ENCODE data around the gene RPH3AL.
"Not testable (repeated sequence)": the region's sequence is repeated elsewhere in the genome, so short reads cannot be mapped to it uniquely, and the experiment has no call there.

Gene RPH3AL

GRCh38 chr17:378068-378467, 25.5 kb upstream of the RPH3AL start:
- DNase-seq = no peak

- DNase-seq = no peak
These were observed 24.6 kb upstream of the RPH3AL start for GRCh38 chr17:376936-377863.

- no peak for DNase-seq
These were observed 21.1 kb upstream of the RPH3AL start for GRCh38 chr17:373613-374230.

DNA sequence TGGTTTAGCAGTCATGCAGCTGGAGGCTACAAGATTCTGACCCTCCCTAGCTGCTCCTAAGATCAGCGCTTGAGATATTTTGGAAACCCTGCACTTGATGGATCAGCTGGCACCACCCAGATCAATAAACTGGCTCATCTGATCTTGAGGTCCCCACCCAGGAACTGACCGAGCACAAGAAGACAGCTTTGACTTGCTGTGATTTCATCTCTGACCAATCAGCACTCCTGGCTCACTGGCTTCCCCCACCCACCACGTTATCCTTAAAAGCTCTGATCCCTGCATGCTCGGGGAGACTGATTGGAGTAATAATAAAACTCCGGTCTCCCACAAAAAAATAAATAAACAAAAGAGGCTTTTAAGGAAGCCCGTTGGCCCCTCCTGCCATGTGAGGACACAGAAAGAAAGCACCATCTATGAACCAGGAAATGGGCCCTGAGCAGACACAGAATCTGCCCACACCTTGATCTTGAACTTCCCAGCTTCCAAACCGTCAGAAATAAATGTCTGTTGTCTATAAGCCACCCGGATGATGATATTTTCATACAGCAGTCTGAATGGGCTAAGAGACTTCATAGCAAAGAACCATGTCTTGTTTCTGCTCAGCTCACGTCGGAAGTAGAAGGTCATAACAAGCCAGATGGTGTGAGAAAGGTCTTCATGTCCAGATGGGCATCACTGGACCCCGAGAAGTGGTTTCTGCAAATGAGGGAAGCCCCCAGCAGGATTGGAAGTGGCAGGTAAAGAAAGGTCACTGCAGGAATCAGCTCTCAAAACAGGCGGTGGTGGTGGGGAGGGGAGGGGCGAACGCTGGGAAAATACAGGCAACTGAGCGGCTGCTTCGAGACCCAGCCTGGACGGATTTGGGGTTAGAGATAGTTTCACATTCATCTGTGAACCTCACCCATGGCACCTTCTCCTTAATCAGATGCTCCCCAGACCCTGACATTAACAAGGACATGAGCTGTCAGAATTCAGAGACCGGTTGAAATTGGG, 19.8 kb upstream of the RPH3AL start:
- DNase-seq = no peak

DNA sequence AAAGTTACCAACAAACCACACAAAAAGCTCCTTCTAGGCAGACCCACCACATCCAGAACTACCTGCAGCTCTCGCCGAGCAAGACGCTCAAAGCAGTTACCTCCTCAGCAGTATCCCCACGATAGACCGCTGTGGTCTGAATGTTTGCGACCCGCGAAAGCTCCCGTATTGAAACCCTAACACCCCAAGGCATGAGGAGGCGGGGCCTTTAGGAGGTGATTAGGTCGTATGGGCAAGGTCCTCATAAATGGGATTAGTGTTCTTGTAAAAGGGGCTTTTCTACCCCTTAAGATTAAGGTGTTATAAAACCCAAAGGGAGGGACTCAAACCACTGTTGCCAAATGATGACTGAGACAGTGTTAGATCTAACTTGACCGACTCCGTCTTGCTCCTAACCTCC, 19.0 kb upstream of the RPH3AL start:
- no peak for DNase-seq

- not testable (repeated sequence) for DNase-seq
These were observed 15.0 kb upstream of the RPH3AL start for GRCh38 chr17:367656-368055.

DNA sequence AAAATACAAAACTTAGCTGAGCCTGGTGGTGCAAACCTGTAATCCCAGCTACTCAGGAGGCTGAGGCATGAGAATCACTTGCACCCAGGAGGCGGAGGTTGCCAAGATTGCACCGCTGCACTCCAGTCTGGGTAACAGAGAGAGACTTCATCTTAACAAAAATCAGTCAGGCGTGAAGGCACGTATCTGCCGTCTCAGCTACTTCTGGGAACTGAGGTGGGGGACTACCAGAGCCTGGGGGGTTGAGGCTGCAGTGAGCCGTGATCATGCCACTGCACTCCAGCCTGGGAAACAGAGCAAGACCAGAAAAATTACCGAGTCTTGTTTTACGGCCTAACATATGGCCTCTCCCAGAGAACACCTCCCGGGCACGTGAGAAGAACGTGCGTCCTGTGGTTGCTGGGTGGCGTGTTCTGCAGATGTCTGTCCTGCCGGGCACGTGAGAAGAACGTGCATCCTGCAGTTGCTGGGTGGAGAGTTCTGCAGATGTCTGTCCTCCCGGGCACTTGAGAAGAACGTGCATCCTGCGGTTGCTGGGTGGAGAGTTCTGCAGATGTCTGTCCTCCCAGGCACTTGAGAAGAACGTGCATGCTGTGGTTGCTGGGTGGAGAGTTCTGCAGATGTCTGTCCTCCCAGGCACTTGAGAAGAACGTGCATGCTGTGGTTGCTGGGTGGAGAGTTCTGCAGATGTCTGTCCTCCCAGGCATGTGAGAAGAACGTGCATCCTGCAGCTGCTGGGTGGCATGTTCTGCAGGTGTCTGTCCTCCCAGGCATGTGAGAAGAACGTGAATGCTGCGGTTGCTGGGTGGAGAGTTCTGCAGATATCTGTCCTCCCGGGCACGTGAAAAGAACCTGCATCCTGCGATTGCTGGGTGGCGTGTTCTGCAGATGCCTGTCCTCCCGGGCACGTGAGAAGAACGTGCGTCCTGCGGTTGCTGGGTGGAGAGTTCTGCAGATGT, 14.3 kb upstream of the RPH3AL start:
- DNase-seq = not testable (repeated sequence)

DNA sequence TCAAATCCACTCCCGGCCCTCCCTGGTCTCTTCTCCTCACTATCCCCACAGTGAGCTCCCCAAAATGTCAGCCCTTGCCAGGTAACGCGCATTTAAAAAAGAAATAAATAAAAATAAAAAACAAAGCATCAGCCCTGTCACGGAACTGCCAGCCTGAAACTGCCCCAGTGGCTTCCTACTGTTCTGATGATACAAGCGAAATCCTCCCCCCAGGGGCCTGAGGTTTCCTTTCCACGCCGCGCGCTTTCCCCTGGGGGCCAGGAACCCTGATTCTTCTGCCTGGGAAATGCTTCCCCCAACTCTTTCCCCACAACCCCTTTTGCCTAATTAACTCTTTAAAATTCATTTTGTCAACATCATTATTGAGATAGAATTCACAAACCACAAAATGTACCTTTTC, 12.2 kb upstream of the RPH3AL start:
- DNase-seq = no peak

DNA sequence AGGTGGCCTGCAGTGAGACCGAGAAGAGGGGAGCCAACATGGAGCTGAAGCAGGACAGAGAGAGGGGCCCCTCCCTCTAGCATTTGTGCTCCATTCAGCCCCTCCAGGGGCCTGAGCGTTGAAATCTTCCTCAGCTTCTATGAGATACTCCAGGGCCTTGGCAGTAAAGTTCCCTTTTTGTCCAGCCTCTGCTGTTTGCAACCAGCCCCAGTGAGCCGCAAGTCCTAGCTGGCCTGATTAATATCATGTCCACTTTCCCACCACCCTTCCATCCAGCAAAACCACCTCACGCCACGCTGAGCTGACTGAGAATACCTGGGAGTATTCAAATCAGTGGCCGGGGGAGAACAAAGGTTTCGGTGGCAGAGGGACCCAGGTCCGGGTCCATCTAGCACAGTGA, 11.7 kb upstream of the RPH3AL start:
- no peak for DNase-seq

GRCh38 chr17:362721-363120, 10.1 kb upstream of the RPH3AL start:
- DNase-seq = no peak

DNA sequence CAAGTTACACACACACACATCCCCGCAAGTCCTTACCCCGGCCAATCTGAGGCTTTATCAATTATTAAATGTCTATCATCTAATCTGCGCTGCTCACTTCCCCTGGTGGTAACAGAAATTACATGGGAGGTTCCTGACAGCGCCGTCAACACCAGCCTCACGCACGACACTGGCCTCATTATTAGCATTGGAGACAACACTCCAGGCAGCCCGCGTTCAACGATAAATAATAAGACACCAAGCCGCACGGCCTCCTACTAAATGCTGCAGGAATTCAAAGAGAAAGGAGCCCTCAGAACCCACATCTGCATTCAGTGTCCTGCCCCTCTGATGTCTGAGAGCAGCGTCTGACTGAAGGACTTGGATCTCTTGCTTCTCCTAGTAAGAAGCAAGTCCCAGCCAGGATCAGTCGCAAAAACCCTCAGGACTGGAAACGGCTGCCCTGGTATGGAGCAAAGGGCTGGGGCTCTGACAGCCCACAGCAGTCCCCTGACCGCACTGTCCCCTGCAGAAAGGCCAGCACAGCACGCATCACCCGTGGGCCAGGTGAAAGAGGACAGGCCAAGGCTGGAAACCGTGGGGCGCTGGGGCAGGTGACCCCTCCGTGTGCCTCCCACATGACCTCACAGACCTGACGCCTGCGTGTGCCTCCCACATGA, 7.6 kb upstream of the RPH3AL start:
- DNase-seq = no peak

DNA sequence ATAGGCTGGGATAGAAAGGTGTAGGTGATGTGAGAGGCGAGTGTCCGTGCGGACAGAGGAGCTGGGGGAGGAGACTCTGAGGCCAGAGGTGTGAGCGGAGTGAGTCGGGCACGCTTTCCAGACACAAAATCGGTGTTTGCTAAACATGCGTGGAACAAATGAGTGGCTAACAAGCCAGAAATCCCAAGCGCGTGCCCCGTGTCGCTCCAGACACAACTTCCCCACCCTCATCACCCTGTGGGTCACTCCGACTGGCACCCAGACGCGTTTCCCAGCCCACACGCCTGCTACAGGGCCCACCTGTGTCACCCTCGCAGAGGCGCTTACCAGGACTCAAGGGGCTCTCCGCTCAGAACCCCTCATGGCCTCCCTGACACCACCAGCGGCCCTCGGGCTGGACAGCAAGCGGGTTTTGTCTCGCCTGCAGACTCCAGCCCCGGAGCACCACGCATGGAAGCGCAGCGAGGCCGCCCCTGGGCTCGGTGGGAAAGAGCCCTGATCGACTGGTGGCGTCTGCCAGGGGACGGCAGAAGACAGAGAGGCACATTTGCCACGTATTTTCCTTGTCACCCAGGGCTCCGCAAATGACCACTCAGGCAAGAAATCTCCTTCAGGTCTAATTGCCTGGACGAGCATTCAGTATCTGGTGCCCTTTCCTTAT, 6.0 kb upstream of the RPH3AL start:
- no peak for DNase-seq

- DNase-seq = no peak
These were observed 5.0 kb upstream of the RPH3AL start for GRCh38 chr17:357644-358043.

GRCh38 chr17:356671-357434, 4.2 kb upstream of the RPH3AL start:
- DNase-seq = no peak

- DNase-seq = no peak
These were observed 2.3 kb upstream of the RPH3AL start for GRCh38 chr17:354651-355556.

DNA sequence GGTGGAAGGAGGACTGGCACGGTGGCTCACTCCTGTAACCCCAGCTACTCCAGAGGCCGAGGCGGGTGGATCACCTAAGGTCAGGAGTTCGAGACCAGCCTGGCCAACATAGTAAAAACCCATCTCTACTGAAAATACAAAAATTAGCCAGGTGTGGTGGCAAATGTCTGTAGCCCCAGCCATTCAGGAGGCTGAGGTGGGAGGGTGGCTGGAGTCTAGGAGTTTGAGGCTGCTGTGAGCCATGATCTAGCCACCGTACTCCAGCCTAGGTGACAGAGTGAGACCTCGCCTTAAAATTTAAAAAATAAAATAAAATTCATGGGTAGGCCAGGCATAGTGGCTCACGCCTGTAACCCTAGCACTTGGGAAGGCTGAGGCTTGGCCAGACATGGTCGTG, 1.2 kb upstream of the RPH3AL start:
- no peak for DNase-seq

- DNase-seq = peak; percentile 72
These were observed 718 bp upstream of the RPH3AL start for GRCh38 chr17:353213-353837.

DNA sequence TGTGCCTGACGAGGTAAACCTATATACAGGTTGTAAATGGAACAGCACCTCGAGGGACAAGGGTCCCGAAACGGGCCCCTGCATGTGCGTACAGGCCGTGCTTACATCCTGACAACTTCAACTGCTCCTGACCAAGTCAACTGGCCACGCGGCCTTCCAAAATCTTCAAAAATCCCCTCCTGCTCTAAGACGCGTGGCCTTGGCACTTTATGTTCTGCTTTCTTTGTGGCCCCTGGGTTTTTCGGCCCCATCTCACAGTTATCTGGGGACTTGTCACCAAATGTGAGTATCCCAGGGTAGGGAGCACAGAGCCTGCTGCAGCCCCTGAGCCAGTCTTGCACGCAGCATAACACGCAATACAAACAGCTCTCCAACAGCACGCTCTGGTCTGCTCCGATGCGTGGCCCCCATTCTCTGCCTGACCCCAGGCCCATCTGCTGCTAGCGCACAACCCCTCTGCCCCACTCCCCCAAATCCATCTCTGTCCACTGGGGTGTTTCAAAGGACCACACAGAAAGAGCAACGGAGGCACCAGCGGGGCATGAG, 659 bp downstream of the RPH3AL start:
- no peak for DNase-seq
